Jurkat, Clone E6-1 (cell line): ENCODE data around the gene WWC1.

Experiments
- DNase-seq: peaks from one replicate; pipeline ENCODE4 v3.0.0-alpha.2; 2011; ENCODE audit warnings: low read depth, low spot score
- H3K4me3 ChIP-seq: 2 replicates; pipeline ENCODE4 v1.5.1; 2011; ENCODE audit warnings: mild to moderate bottlenecking, low read length, control low read depth, moderate library complexity

WWC1 gene

DNA sequence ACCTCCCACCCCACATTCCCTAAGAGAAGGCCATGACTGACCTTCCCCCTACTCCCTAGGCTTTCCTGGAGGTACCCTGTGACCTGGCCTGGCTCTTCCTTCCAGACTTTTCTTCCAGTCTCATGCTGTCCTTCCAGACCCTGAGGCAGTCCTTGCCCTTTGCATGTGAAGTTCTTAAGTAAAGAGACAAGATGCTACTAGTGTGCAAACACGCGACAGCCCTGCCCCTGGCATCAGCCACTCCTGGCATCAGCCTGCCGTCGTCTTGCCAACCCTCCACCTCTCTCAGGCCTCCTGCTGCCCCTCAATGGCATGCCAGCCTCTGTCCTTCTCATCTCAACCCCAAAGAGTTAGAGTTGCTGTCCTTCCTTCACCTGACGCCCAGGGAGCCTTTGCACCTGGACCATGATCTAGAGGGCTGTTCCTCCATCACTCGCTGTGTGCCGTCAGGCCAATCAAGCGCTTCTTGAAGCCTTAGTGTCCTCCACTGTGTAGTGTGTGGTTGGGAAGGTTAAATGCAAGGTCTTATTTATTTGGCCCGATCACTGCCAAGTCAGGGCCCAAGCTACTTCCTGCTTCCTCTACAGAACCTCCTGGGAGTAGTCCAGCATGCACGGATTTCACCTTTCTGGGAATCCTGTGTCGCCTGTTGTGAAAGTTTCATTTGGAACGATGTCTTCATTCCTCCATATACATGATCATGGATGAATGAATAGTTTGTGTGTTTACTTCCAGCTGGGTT is 61.9 kb downstream of the WWC1 start:
- no peak for DNase-seq
- H3K4me3 ChIP-seq, result no peak overlapping the region

DNA sequence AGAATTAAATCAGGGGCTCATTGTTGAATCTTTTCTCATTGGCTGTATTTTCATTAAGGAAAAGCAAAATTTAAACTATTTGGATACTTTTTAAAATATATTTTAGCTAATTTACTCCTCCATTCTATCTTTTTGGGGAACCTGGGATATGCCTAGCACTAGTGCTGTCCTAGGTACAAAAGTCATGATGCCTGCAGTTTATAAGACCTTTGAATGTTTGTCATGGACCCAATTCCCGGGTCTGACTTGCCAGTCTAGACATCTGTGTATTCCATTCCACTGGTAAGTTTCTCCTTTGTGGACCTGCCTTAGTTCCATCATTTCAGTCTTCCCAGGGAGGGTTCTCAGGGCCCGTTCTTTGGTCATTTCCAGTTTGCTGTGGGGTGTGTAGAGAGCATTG is 63.0 kb downstream of the WWC1 start:
- no peak for DNase-seq
- no peak overlapping the region for H3K4me3 ChIP-seq

DNA sequence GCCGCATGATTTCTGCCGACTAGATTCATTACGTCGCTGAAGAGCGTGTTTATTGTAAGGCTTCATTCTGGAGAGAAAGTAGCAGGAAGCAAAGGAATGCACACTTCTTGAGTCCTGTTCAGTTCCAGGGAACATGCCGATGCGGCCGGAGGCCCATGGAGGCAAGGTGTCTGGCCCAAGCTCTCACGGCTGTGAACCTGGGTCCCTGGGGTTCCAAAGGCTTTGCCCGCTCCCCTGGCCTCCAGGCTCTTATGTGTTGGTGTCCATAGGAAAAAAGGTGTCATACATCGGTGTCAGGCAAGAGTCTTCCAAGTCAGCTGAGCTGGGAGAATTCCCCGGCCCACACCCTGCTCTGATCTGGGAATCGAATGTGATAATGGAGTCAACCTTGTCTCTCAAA is 64.7 kb downstream of the WWC1 start:
- no peak overlapping the region for H3K4me3 ChIP-seq
- no peak for DNase-seq

DNA sequence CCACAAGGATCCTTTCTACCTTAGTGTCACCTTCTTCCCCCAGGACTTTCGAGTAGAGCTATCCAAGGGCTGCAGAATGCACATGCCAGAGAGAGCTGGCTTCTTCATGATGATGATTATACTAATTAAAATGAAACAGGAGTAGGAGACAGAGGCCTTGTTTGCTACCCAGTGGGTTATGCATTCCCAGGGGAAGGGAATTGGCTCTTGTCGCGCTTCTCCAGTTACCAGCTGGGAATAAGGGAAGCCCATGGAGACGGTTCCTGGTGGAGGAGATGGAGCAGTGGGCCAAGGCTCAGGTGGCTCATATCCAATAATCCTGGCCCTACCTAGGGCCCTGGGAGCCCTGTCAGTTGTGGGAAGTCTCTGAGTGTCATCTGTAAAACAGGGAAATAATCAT is 65.1 kb downstream of the WWC1 start:
- DNase-seq, result no peak
- H3K4me3 ChIP-seq, result no peak overlapping the region

DNA sequence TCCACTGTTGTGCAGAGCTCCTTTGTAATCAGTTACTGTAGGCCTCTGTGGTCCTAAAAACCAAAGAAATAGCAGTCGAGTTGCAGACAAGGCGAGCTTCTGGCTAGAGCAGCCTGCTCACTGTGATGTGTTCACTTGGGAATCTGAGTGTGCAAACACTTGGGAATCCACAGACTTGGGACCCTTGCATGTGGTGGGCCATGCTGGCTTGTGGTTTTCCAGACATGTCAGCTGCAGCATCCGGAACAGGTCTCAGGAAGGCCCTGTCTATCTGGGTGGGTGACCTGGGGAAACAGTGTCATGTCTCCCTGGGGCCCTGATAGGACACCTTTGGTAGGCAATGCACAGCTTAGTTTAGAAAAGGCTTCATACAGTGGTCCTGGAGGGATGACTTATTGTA is 66.4 kb downstream of the WWC1 start:
- no peak overlapping the region for H3K4me3 ChIP-seq
- DNase-seq, result peak; percentile 16

DNA sequence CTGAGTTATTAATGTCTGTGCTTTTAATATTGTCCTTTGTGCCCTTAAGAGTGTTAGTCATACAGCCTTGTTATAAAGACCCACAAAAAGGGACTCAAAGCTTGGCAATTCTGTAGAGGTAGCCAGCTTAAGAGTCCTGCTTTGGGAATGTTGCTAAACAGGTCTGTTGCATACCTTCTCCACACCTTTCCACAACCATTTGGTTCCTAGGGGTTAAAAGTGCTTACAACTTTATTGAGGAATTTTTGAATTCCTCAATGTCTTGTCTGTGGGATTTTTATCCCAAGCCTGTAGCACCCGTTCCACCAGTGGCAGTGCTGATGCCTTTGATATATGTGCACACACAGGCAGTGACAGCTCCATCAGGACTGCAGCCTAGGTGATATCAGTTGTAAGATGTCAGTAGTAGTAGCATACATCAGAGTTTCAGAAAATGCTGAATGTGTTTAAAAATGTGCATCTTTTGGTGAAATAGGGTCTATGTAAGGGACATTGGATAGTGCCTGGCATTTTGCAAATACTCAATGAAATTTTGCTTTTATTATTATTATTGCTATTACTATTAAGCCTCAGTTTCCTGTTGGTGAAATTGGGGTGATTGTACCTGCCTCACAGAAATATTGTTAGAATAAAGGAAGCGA is 68.5 kb downstream of the WWC1 start:
- no peak overlapping the region for H3K4me3 ChIP-seq
- no peak for DNase-seq

GRCh38 chr5:168360521-168361285 is 69.3 kb downstream of the WWC1 start:
- H3K4me3 ChIP-seq, result no peak overlapping the region
- no peak for DNase-seq

GRCh38 chr5:168362097-168362885 is 70.8 kb downstream of the WWC1 start:
- DNase-seq, result no peak
- H3K4me3 ChIP-seq, result no peak overlapping the region

- H3K4me3 ChIP-seq, result no peak overlapping the region
- DNase-seq, result no peak
Measured at GRCh38 chr5:168364151-168364661, 72.8 kb downstream of the WWC1 start.

DNA sequence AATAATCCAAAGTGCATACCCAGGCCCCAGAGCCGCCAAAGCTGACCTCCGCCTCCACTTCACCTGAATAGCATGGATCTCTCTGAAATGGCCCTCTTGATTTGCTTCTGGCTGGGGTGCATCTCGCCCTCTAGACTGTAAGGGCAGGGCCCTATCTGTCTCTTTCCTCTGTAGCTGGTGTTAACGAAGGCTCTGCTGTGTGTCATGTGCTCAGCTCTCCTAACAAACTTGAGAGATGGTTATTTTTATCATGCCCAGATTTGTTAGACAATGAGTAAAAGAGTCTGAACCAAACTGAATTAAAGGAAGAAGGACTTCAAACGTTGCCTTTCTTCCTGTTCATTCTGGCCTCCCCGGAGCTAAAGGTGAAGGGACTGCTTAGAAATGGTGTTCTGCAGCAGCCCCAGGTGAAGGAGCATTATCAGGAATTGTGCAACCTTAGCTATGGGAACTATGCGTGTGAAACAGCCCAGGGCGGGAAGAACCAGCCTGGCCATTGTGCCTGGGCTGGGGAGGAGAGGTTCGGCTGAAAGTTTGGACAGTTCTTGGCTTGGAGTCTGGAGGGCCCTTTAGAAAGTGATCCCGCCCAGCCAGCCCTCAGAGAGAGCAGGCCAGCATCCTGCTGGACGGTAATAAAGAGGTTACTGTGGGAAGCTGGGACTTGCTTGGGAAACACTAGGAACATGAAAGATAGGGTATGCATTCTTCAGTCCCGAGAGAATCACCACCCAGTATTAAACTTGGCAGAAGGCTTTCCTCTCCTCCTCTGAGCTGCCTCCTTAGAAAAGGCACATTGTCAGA is 73.5 kb downstream of the WWC1 start:
- H3K4me3 ChIP-seq, result no peak overlapping the region
- DNase-seq, result no peak

GRCh38 chr5:168365581-168366081 is 74.2 kb downstream of the WWC1 start:
- H3K4me3 ChIP-seq, result no peak overlapping the region
- no peak for DNase-seq

GRCh38 chr5:168366116-168366515 is 74.7 kb downstream of the WWC1 start:
- no peak for DNase-seq

GRCh38 chr5:168368854-168369253 is 77.4 kb downstream of the WWC1 start:
- H3K4me3 ChIP-seq, result no peak overlapping the region
- DNase-seq, result no peak

More at GRCh38 chr5:168366116-168366515, 74.7 kb downstream of the WWC1 start:
- H3K4me3 ChIP-seq, result no peak overlapping the region

- H3K4me3 ChIP-seq, result no peak overlapping the region
- no peak for DNase-seq
Measured at GRCh38 chr5:168370831-168371230, 79.4 kb downstream of the WWC1 start.

DNA sequence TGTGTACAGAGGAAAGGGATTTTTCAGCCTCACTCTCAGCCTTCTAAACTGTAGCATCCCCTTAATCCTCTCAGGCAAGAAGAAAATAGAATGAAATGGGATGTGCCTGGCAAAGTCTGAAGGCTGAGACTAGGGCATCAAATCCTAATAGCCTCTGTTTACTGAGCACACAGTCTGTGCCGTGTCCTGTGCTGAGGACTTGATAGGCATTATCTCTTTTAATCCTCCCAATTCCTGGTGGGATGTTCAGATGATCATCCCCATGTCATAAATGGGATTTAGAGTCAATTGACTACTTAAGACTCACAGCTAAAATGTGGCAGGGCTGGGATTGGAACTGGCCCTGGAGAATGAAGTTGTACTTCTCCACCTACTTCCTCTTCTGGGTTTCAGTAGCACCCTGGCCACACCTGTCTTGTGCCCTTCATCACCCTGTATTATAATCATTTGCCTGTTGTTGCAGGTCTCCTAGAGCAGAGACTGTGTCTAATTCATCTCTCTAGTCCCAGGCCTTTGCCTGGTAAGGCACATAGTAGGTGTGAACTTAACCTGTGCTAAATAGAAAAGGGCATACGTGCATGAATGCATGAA is 81.0 kb downstream of the WWC1 start:
- DNase-seq, result no peak
- H3K4me3 ChIP-seq, result no peak overlapping the region

DNA sequence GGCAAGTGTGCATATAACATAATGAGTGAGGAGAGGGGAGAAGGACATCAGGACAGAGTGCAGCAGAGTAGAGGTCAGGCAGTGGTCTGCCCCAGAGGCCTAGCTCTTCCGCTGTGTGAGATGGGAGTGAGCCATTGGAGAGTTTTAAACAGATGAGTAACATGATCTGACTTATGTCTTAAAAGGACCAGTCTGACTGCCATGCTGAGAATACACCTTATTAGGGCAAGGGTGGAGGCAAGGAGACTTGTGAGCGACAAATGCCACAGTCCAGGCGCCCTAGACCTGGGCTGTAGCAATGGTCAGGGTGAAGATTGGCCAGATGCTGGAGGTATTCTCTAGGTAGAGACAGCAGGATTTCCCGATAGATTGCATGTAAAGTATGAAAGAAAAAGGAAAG is 83.1 kb downstream of the WWC1 start:
- DNase-seq, result no peak
- no peak overlapping the region for H3K4me3 ChIP-seq

DNA sequence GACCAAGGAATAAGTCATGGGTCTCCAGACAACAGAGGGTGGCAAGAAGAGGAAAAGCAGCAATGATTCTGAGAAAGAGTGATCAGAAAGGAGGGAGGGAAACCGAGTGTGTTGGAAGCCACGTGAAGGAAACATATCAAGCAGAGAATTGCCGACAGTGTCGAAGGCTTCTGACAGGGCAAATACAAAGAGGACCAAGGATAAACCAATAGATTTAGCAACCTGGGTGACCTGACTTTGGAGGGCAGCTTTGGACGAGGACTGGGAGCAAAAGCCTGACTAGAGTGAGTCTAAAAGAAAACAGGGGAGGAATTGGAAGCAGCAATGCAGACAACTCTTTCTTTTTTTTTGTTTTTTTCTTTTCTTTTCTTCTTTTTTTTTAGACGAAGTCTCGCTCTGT is 83.8 kb downstream of the WWC1 start:
- no peak for DNase-seq
- H3K4me3 ChIP-seq, result no peak overlapping the region

DNA sequence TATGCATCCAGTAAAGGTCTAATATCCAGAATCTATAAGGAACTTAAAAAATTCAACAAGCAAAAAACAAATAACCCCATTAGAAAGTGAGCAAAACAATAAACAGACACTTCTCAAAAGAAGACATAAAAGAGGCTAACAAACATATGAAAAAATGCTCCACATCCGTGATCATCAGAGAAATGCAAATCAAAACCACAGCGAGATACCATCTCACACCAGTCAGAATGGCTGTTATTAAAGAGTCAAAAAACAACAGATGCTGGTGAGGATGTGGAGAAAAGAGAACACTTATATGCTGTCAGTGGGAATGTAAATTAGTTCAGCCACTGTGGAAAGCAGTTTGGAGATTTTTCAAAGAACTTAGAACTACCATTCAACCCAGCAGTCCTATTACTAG is 86.1 kb downstream of the WWC1 start:
- DNase-seq, result peak; percentile 65
- H3K4me3 ChIP-seq, result no peak overlapping the region
